ENCODE data around the gene DISP1.
"Not testable (repeated sequence)": the region's sequence is repeated elsewhere in the genome, so short reads cannot be mapped to it uniquely, and the experiment has no call there.

DISP1 gene

DNA sequence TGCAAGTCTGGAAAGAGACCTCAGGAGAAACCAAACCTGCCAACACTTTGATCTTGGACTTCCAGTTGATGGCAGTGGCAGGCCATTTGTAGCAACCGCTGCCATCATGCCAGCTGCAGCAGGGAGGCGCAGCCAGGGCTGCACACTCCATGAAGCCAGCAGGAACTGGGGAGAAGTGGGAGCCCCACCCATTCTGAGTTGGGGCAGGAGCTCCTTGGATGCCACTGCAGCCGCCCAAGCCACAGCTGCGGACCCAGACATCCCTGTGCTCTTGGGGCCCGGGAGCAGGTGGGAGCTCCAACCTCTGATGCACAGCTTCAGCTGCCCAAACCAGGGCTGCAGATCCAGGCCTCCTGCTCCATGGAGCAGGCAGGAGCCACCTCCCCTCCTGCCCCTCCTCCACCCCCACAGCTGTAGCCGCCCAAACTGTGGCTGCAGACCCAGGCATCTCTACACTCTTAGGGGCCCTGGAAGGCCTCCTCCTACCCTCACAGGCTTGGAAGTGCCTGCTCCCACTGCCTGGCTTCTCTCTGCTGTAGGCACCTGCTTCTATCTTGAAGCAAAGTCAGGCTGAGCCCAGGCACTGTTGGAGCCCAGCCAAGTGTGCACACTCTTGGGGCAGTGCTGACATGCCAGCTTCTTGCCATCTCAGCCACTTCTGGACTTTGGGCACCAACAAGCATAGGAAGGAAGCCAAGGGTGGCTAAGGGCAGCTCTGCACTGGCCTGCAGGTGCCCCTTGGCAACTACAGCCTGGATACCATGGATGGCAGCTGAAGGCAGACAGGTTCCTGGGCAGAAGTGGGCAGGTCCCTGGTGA lies 20.0 kb upstream of the DISP1 start:
- no peak for DNase-seq (ENCODE audit: low spot score)

DNA sequence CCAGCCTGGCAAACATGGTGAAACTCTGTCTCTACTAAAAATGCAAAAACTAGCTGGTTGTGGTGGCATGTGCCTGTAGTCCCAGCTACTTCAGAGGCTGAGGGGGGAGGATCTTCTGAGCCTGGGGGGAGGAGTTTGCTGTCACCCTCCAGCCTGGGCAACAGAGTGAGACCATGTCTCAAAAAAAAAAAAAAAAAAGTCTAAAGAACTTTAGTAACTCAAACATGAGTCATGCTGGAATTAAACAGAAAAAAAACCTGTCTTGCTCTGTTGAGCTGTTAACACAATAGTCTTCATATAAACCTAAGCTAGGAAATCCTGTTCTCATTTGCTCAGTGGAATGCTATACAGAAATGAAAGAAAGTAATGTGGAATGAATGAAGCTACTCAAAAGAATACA lies 16.7 kb upstream of the DISP1 start:
- DNase-seq (ENCODE audit: low spot score): peak; percentile 14

DNA sequence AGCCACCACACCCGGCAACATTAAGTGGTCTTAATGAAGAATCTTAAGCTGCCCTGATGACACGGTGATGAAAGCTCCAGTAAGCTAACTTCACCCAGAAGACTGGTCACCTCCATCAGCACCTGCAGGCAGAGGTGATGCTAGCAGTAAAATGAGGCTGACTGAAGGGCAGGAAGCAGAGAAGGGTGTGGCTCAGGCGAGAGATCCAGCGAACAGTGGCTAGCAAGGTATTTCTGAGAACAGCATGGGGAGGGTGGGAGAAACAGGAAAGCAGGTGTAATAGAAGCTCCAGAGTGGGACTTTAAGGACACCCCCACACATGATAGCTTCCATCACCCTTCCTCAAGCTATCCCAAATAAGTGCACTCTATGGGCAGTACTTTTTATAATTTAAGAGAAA lies 15.9 kb upstream of the DISP1 start:
- DNase-seq (ENCODE audit: low spot score): no peak

DNA sequence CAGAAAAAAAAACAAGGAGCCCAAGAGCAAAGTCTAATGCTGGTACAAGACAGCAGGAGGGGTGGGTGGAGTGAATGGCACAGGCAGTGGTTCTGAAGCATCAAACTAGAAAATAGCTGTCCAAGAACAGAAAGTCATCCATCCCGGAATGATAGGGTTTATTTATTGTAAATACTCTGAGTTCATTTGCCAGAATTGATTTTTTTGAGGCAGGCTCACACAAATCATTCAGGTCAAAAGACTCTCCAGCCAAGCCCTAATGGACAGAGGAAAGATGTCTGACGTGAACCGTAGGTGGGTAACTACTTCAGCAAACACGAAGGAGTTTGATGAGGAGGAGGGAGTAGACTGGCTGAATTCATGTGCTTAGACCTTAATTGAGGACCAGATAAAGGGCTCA lies 13.8 kb upstream of the DISP1 start:
- no peak for DNase-seq (ENCODE audit: low spot score)

DNA sequence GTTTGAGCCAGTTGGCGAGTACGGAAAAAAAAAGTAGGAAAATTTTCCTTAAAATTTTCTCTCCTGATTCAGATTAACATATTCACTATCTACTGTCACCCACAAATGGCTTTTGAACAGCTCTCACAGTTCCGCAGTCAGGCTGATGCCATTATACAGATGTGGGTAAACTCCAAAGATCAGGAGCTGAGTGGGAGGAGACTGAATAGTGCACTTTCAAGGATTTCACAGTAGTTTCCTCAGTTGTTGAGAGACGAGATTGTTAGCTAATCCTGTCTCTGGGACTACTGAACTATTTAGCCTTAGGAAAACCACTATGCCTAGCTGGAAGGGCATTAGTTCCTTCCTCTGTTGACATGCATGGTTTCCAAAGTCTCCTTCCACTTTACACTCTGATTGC lies 3.2 kb upstream of the DISP1 start:
- no peak for DNase-seq (ENCODE audit: low spot score)

DNA sequence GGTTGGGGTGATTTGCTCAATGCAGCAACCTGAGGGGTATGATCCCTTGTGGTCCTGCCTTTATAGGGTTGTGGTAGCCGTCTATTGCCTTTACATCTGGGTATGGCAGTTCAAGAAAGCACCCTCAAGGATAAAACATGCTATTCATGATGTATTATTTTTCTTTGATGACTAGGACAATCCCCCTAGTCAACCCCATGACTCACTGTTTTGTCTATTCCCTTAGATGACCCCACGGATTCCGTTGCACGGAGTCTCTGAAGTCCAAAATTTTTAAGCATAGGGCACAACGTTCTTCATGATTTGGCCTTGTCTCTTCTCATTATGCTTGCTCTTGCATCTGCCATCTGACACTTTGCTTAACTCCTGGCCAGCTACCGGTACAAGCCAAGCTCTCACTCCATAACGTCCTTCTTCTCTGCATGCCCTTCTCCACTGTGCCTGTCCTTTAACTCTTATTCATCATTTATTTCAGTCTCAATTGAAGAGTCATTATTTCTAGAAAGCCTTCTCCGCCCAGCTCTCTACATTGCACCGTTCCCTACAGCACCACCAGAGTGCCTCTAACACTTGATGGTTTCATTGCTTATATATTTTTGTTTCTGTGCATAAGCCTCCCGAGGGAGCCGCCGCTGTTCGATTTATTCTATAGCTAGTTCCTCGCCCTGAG lies 838 bp upstream of the DISP1 start:
- DNase-seq (ENCODE audit: low spot score): no peak

DNA sequence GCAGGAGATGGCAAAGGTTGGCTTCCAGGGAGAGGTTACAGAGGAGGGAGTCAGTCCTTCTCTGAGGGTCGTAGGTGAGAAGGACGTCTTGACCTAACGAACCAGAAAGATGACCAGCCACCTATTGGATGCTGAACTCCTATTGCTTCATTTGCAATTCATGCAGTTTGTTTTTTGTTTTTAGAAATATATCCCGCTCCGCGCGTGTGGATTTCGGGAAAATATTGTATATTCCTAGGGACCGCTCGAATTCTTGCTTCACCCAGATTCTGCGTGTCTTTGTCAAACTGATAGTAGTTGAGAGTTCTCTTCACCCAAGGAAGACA lies 564 bp downstream of the DISP1 start:
- DNase-seq (ENCODE audit: low spot score): no peak

DNA sequence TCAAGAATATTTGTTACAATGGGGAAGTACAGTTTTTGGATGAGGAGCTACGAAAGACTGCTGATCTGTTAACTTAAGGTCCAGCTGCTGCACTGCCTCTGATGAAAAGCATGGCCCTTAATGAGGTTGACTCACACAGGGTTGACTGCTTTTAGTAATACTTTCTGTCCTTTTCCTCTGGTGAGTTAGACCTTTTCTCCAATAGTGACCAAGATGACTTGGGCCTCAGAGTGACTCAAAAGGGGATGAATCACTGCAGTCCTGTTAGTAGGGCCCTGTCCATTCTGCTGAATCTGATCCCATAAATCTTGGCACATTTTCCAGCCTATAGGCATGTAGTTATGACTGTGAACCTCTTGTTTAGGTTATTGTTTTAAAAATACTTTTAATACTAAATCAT lies 2.7 kb downstream of the DISP1 start:
- no peak for DNase-seq (ENCODE audit: low spot score)

DNA sequence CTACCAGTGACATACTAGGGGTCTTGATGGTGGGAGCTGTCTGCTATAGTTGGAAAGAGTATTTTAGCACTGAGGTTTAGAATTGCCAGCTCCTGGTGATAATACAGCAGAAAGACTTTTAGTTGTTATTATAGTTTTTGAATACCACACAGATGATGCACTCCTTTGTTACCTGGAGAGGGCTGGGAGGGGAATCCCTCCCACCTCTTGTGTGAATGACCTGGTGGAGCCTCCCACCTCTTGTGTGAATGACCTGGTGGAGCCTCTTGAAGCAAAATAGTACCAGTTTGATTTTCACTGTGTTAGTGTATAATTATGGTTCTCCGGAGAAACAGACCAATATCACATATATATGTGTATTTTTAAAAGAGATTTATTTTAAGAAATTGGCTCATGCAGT lies 3.3 kb downstream of the DISP1 start:
- no peak for DNase-seq (ENCODE audit: low spot score)

DNA sequence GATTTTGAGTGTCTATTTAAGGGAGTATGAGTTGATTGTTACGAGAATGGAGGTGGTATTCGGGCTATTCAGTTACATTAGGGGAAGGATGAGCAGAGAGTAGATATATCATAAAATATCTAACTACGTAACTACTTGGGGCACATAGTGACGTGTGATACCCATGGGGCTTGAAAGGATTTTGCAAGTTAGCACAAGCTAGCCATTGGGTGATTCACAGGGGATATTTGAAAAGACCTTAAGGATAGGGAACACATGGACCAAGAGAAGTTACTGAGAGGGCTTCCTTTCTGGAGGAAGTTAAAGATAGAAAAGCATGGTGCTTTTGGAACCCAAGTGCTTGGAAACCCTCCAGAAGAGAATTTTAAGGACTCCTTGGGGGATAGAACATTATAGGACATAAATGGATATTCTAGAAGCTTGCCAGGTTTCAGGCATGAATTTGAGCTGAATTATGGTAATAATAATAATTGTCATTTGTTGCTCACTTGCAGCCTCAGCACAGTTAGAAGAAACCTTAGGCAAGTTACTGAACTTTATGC lies 5.4 kb downstream of the DISP1 start:
- no peak for DNase-seq (ENCODE audit: low spot score)

DNA sequence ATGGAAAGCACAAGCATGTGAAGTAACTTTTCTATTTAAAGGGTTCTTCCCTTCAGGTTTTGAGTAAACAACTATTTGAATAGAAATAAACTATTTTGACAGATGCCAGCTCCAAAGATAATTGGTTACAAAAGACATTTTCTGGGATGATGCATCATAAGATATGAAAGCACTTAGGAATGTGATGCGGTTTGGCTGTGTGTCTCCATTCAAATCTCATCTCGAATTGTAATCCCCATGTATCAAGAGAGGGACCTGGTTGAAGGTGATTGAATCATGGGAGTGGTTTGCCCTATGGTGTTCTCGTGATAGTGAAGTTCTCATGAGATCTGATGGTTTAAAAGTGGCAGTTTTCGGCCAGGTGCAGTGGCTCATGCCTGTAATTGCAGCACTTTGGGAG lies 6.4 kb downstream of the DISP1 start:
- DNase-seq (ENCODE audit: low spot score): no peak

DNA sequence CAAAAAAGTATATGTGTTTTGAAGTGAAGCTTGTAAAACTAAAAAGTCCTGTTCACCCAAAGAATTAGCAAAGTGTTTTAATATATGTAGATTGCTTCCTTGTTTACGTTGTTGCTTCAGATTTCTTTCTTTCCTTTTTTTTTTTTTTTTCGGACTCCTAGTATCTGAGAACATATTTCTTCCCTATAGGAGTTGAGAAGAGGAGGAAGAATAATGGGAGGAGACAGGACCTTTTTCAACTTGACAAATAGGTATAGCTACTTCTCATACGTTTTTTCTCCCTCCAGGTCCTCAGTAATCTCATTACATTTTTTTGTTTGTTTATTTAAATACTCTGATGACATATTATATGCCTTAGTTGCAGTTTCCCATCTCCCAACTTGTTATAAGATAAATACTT lies 8.9 kb downstream of the DISP1 start:
- no peak for DNase-seq (ENCODE audit: low spot score)

DNA sequence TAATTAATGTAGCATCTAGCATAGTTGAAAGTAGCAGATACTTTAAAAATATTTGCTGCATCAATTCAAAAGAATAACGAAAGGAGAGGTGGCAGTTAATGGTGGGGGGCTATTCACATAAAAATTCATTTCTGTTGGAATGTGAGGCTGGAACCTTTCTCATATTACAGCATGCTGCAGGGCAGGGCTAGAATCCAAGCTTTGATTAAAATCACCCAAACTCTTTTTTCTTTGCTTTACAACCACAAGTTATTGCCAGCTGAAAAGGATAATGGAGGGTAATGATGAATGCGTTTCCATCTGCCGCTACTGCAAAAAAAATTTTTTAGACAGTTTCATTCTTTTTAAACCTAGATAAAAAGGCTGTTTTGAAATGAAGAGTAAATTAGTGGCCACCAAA lies 9.8 kb downstream of the DISP1 start:
- DNase-seq (ENCODE audit: low spot score): no peak

DNA sequence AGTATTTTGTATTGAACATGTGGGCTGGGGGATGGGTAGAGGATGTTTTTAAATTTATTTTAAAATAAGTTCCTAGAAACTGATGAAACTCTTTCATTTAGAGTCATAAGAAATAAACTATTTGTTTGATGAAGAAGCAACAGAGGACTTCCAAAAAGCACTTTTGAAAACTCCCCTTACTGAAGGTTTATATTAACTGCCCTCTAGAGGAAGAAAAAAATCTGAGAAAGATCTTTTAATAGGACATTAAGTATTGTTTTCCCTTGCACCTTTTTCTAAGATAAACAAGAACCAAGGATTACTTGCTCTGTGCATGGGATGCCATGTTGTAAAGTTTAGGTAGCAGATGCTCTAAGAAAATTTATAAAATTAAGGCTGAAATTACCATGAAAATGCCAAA lies 14.1 kb downstream of the DISP1 start:
- DNase-seq (ENCODE audit: low spot score): no peak

DNA sequence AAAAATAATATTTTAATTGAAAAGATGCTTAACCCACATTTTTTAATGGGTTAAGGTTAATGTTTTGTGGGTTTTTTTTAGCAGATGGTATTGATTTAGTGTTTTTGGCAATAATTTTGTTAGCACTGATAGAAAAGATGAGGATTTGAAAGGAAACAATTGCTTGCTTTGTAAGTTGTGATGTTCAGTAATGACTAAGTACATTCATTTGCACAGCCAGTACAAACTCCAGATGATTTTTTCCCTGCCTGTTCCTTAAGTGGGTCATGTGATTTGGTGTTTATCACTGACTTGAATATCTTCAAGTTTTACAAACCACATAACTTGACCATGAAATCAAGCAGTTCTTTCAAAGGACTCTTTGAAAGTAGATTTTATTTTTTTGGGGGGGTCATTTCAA lies 15.0 kb downstream of the DISP1 start:
- DNase-seq (ENCODE audit: low spot score): no peak

DNA sequence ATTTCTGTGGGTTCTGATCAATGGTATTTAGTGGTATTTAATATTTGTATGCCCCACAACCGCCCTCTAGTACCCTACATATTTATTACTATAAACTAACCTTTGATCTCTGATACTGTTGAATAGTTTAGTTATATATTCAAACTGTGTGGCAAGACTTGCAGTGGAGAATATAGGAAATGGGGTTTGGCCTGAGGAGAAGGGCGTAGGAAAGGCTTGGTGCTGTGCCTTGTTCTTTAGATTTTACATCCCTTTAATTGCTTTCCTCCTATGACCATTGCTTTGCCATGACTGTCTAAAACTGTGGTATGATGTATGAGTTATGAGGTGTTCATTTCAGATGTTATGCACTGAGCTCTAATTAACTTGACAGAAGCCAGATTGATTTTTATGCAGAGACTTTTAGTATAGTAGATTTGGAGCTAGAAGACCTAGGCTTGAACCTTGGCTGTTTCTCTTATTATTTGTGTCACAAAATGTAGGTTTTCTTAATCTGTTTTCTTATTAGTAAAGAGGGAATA lies 18.6 kb downstream of the DISP1 start:
- no peak for DNase-seq (ENCODE audit: low spot score)

DNA sequence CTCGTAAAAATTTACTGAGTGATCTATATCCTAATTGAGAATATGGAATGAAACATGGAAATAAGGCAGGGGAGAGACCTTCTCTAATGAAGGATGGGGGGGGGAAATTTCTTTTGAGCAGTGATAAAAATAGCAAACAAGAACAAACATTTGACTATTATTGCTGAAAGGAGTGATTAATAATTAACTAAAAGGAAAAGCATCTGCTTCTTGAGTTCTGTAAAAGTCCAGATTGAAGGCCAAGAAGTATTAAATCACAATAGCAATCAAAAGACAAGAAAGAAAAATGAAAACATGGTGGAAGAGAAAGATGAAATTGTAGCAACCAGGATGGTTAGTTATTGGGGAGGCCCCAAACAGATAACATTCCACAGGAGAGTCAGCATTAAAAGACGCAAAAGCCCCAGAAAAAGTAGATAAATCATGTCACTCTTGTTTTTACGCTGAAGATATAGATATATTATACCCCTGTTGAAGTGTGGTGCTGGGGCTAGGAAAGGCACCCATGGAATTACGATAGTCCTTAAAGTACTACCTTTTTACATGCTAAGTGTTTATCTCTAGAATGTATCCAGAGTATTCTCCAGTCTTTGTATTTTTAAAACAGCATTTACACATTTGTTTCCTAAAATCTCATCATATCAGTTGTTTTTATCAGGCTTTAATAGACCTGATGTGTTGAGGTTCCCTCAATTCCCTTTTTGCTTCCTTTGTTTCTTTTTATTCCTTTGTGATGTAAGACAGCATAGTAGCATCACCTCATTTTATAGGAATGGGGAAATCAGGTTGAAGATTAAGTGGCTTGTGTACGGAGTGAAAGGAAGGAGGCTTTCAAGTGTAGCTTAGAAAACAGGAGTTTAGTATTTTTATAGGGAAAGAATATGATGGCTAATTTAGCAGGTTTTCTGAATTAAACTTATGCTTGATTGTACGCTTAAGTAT lies 28.9 kb downstream of the DISP1 start:
- no peak for DNase-seq (ENCODE audit: low spot score)

DNA sequence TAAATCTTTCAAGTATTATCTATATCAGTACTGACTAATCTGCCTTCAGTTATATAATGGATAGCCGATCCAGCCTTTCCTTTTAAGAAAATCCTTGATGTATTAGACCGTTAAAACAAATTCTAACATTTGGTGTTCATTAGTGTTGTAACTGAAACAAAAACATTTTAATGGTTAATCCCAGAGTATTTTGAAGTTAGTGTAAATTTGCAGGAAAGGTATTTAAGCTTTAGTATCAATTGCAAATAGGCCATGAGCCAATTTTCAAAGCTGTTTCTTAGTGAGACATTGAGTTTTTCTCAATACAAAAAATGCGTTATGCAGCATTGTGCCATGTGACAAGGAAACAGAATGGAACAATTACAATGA lies 29.6 kb downstream of the DISP1 start:
- no peak for DNase-seq (ENCODE audit: low spot score)

DNA sequence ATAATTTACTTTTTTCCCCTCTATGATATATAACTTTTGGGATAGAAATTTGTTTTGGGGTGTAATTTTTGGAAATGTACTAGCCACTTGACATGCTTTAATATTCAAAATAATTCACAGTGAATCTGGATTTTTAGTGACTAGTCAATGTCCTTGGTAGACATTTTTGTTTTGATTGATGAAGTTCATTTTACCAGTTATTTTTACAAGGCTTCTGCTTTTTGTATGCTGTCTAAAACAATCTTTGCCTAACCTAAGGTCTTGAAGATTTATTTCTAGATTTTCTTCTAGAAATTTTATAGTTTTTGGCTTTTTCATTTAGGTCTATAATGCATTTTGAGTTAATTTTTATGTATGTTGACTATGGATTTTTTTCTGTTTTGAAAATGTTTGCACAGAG lies 30.9 kb downstream of the DISP1 start:
- DNase-seq (ENCODE audit: low spot score): no peak

DNA sequence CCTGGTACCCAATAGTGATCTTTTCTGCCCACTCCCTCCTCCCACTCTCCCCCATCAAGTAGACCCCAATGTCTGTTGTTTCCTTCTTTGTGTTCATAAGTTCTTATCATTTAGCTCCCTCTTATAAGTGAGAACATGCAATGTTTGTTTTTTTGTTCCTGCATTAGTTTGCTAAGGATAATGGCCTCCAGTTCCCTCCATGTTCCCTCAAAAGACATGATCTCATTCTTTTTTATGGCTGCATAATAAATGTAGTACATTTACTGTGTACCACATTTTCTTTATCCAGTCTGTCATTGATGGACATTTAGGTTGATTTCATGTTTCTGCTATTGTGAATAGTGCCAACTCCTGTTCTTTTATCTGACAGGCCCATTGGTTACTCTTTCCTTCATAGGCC lies 35.7 kb downstream of the DISP1 start:
- not testable (repeated sequence) for DNase-seq (ENCODE audit: low spot score)

DNA sequence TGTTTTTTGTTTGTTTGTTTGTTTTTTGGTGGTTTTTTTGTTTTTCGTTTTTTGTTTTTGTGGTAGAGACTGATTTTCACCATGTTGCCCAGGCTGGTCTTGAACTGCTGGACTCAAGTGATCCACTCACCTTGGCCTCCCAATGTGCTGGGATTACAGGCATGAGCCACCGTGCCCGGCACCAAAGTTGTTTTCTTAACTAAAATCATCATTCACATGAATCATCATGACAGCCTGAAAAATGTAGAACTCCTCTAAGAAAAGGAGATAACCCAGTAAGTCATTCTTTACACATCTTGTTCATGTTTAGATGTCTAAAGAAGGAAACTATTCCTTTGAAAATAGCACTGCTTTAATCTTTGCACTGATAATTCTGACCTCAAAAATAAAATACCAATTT lies 37.5 kb downstream of the DISP1 start:
- no peak for DNase-seq (ENCODE audit: low spot score)

DNA sequence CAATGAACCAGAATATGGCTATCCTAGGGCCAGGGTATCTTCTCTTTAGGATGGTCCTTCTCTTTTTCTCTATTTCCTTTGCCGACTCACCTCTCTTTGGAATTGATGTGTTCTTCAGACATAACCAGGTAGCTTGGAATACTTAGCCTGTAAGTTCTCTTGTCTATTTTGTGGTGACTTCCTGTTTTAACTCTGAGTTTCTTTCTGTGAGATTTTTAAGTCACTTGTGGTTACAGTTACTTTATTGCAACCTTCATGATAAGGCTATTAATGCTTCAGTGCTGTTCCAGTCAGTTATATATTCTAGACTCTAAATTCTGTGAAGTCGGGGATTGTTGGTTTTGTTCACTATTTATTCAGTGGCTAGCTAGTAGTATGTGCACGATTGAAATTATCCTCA lies 46.2 kb downstream of the DISP1 start:
- DNase-seq (ENCODE audit: low spot score): no peak

All from iPS-NIHi11 (cell line).